ENCODE results near the gene CRAMP1.

DNA sequence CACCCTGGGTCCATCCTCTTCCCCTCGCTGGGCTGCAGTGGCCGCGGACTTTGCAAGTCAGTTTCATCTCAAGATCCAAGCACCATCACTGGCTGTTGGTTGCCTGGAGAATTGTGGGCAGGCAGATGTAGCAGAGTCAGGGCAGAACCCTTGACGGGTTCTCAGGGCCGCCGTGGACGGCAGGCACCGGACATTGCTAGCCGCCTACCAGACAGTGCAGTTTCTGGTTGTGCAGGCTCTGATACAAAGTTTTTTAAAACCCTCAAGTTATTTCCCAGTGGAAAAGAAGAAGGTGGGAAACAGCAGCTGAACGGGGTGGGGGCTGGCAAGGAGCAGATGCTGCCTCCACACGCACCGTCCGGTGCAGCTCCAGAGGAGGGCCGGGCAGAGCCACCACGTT is 97.2 kb downstream of the CRAMP1 start:
- TF ChIP-seq, protein P1, sequence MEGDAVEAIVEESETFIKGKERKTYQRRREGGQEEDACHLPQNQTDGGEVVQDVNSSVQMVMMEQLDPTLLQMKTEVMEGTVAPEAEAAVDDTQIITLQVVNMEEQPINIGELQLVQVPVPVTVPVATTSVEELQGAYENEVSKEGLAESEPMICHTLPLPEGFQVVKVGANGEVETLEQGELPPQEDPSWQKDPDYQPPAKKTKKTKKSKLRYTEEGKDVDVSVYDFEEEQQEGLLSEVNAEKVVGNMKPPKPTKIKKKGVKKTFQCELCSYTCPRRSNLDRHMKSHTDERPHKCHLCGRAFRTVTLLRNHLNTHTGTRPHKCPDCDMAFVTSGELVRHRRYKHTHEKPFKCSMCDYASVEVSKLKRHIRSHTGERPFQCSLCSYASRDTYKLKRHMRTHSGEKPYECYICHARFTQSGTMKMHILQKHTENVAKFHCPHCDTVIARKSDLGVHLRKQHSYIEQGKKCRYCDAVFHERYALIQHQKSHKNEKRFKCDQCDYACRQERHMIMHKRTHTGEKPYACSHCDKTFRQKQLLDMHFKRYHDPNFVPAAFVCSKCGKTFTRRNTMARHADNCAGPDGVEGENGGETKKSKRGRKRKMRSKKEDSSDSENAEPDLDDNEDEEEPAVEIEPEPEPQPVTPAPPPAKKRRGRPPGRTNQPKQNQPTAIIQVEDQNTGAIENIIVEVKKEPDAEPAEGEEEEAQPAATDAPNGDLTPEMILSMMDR (IDR thresholded peaks at IDR 0.05): no peak
- TF ChIP-seq POLR2A (IDR thresholded peaks at IDR 0.05): no peak
